ENCODE measurements around the gene FDXACB1.

Gene FDXACB1

GRCh38 chr11:111913031-111913861 lies 34.3 kb upstream of the FDXACB1 start:
- Histone ChIP-seq H3K27me3 (ENCODE audit: insufficient read depth, low read length, poor library complexity) (peaks cover 4% of the 10 kb centered on the region), H3K27ac (ENCODE audit: low read length) (no peak overlapping the region), H3K79me2 (ENCODE audit: insufficient read depth, low read length) (no peaks in the 10 kb centered on the region), H3K4me1 (ENCODE audit: insufficient read depth, low read length) (no peaks in the 10 kb centered on the region), H3K4me2 (ENCODE audit: insufficient read depth, low read length) (no peak overlapping the region), H3K9ac (ENCODE audit: low read depth, low read length) (no peak overlapping the region), H3K36me3 (ENCODE audit: insufficient read depth, low read length) (no peaks in the 10 kb centered on the region), H4K20me1 (ENCODE audit: insufficient read depth, low read length) (no peaks in the 10 kb centered on the region), H3K4me3 (ENCODE audit: low read depth in 1 of 2, low read length in 2 of 2) (no peak overlapping the region), H2AFZ (ENCODE audit: low read depth, low read length) (no peak overlapping the region), H3K9me3 (ENCODE audit: insufficient read depth, low read length, severe bottlenecking) (no peaks in the 10 kb centered on the region)
- ATAC-seq (ENCODE audit: insufficient read depth, low read depth) (no peak), DNase-seq (no peak)
- TF ChIP-seq EZH2 (IDR thresholded peaks at IDR 0.05; ENCODE audit: borderline replicate concordance, low read depth, low read length, severe bottlenecking) (no peak), CTCF (IDR thresholded peaks at IDR 0.05; ENCODE audit: borderline replicate concordance, extremely low read depth, low read length, poor library complexity, severe bottlenecking) (no peak)

- Histone ChIP-seq H2AFZ (ENCODE audit: low read depth, low read length) (no peak within 1 kb of the TSS), H3K36me3 (ENCODE audit: insufficient read depth, low read length) (no peaks in the 10 kb centered on the region), H3K79me2 (ENCODE audit: insufficient read depth, low read length) (no peaks in the 10 kb centered on the region), H4K20me1 (ENCODE audit: insufficient read depth, low read length) (no peaks in the 10 kb centered on the region), H3K9ac (ENCODE audit: low read depth, low read length) (no peak within 1 kb of the TSS), H3K4me3 (ENCODE audit: low read depth in 1 of 2, low read length in 2 of 2) (no peak within 1 kb of the TSS), H3K4me2 (ENCODE audit: insufficient read depth, low read length) (no peak within 1 kb of the TSS), H3K27ac (ENCODE audit: low read length) (no peak within 1 kb of the TSS), H3K27me3 (ENCODE audit: insufficient read depth, low read length, poor library complexity) (peaks cover 4% of the 10 kb centered on the region), H3K4me1 (ENCODE audit: insufficient read depth, low read length) (no peaks in the 10 kb centered on the region), H3K9me3 (ENCODE audit: insufficient read depth, low read length, severe bottlenecking) (no peaks in the 10 kb centered on the region)
- DNase-seq: no peak
- TF ChIP-seq CTCF (IDR thresholded peaks at IDR 0.05; ENCODE audit: borderline replicate concordance, extremely low read depth, low read length, poor library complexity, severe bottlenecking): no peak
- no peak for TF ChIP-seq EZH2 (IDR thresholded peaks at IDR 0.05; ENCODE audit: borderline replicate concordance, low read depth, low read length, severe bottlenecking)
- no peak for ATAC-seq (ENCODE audit: insufficient read depth, low read depth)
Observed at GRCh38 chr11:111912535-111912934, 33.6 kb upstream of the FDXACB1 start, which contains the start of gene HSPB2. HSPB2 (plus strand) TSS chr11:111912734; CDS start chr11:111912830, 96 bp downstream.

GRCh38 chr11:111911563-111912401 lies 32.8 kb upstream of the FDXACB1 start, which contains the start of gene CRYAB:
CRYAB (minus strand) TSS chr11:111911770; CDS start chr11:111911724, 46 bp downstream.
- no peak within 1 kb of the TSS for H3K4me3 ChIP-seq (ENCODE audit: low read depth in 1 of 2, low read length in 2 of 2)
- no peak within 1 kb of the TSS for H3K4me2 ChIP-seq (ENCODE audit: insufficient read depth, low read length)
- DNase-seq (no peak), ATAC-seq (ENCODE audit: insufficient read depth, low read depth) (no peak)
- no peak within 1 kb of the TSS for H2AFZ ChIP-seq (ENCODE audit: low read depth, low read length)
- no peak within 1 kb of the TSS for H3K9ac ChIP-seq (ENCODE audit: low read depth, low read length)
- H3K9me3 ChIP-seq (ENCODE audit: insufficient read depth, low read length, severe bottlenecking): no peaks in the 10 kb centered on the region
- peaks cover 4% of the 10 kb centered on the region for H3K27me3 ChIP-seq (ENCODE audit: insufficient read depth, low read length, poor library complexity)
- TF ChIP-seq CTCF (IDR thresholded peaks at IDR 0.05; ENCODE audit: borderline replicate concordance, extremely low read depth, low read length, poor library complexity, severe bottlenecking): no peak
- no peak for TF ChIP-seq EZH2 (IDR thresholded peaks at IDR 0.05; ENCODE audit: borderline replicate concordance, low read depth, low read length, severe bottlenecking)
- no peaks in the 10 kb centered on the region for H3K79me2 ChIP-seq (ENCODE audit: insufficient read depth, low read length)
- H3K36me3 ChIP-seq (ENCODE audit: insufficient read depth, low read length): no peaks in the 10 kb centered on the region
- no peak within 1 kb of the TSS for H3K27ac ChIP-seq (ENCODE audit: low read length)
- no peaks in the 10 kb centered on the region for H4K20me1 ChIP-seq (ENCODE audit: insufficient read depth, low read length)
- H3K4me1 ChIP-seq (ENCODE audit: insufficient read depth, low read length): no peaks in the 10 kb centered on the region
